NCI-H345 treated with DMSO at 0.1 percent for 48 hours (cell line): Measurements from ENCODE around the gene OTULIN.
A peak's percentile ranks its signal among the peaks of the same experiment; 100 is the strongest.

ENCODE experiments used
- DNase-seq: peaks from one replicate; lab custom pipeline; 2025; ENCODE audit not compliant: unreplicated experiment; lab: John Stamatoyannopoulos, UW

The OTULIN gene

GRCh38 chr5:14667770-14668169 lies 3.3 kb downstream of the OTULIN start:
- DNase-seq, result no peak

- DNase-seq, result no peak
Measured at GRCh38 chr5:14668181-14668591, 3.7 kb downstream of the OTULIN start.

- no peak for DNase-seq
Measured at GRCh38 chr5:14669415-14669814, 4.9 kb downstream of the OTULIN start.

GRCh38 chr5:14669975-14670374 lies 5.5 kb downstream of the OTULIN start:
- DNase-seq, result no peak

GRCh38 chr5:14671414-14671813 lies 6.9 kb downstream of the OTULIN start:
- DNase-seq, result no peak

- no peak for DNase-seq
Measured at GRCh38 chr5:14672082-14672481, 7.6 kb downstream of the OTULIN start.

GRCh38 chr5:14672484-14673394 lies 8.2 kb downstream of the OTULIN start:
- DNase-seq, result no peak

- no peak for DNase-seq
Measured at GRCh38 chr5:14673443-14673842, 8.9 kb downstream of the OTULIN start.

GRCh38 chr5:14674983-14675854 lies 10.7 kb downstream of the OTULIN start:
- no peak for DNase-seq

GRCh38 chr5:14675865-14676300 lies 11.4 kb downstream of the OTULIN start:
- DNase-seq, result no peak

GRCh38 chr5:14676320-14676719 lies 11.8 kb downstream of the OTULIN start:
- no peak for DNase-seq

- no peak for DNase-seq
Measured at GRCh38 chr5:14678773-14679334, 14.3 kb downstream of the OTULIN start.

GRCh38 chr5:14679595-14679994 lies 15.1 kb downstream of the OTULIN start:
- DNase-seq, result no peak

- no peak for DNase-seq
Measured at GRCh38 chr5:14681236-14681752, 16.8 kb downstream of the OTULIN start.

- no peak for DNase-seq
Measured at GRCh38 chr5:14683906-14684455, 19.5 kb downstream of the OTULIN start.

- DNase-seq, result no peak
Measured at GRCh38 chr5:14684757-14685156, 20.2 kb downstream of the OTULIN start.

- peak; percentile 4 for DNase-seq
Measured at GRCh38 chr5:14685757-14686156, 21.2 kb downstream of the OTULIN start.

GRCh38 chr5:14686517-14686916 lies 22.0 kb downstream of the OTULIN start:
- no peak for DNase-seq

- DNase-seq, result no peak
Measured at GRCh38 chr5:14687023-14687665, 22.6 kb downstream of the OTULIN start.

- no peak for DNase-seq
Measured at GRCh38 chr5:14693070-14693469, 28.6 kb downstream of the OTULIN start.
